HG03432 (cell line): Measurements from ENCODE around the gene ASPSCR1.

Source experiments
- ATAC-seq: cut with Tn5 transposase; IDR thresholded peaks from one replicate; pipeline ENCODE4 v1.9.1; 2021; ENCODE audit warnings: mild to moderate bottlenecking, moderate library complexity; ENCODE audit not compliant: unreplicated experiment

ASPSCR1 gene

GRCh38 chr17:82053130-82053529, 75.7 kb downstream of the ASPSCR1 start:
- no peak for ATAC-seq

DNA sequence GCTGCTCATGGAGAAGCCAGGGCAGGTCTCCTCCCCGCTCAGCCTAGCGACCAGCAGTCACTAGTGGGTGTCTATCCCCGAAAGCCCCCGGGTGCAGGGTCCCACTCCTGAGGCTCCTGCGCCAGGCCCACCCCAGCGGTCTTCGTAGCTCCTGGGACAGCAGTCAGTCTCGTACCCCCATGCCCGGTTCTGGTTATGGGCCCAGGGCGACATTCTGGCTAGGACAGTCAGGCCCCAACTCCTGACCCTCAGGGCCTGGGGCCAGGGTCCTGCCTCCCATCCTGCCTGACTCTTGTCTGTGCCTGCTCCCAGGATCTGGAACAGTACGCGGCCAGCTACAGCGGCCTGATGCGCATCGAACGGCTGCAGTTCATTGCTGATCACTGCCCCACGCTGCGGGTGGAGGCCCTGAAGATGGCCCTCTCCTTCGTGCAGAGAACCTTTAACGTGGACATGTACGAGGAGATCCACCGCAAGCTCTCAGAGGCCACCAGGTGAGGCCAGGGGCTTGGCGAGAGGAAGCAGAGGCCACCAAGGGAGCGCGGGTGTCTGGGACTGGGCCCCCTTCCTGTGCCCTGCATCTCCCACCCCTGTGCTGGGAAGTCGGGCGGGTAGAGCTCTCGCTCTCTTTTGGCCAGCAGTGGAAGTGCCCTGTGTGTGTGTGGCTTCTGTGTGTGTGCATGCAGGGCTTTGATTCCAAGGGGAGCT, 76.3 kb downstream of the ASPSCR1 start:
- no peak for ATAC-seq

DNA sequence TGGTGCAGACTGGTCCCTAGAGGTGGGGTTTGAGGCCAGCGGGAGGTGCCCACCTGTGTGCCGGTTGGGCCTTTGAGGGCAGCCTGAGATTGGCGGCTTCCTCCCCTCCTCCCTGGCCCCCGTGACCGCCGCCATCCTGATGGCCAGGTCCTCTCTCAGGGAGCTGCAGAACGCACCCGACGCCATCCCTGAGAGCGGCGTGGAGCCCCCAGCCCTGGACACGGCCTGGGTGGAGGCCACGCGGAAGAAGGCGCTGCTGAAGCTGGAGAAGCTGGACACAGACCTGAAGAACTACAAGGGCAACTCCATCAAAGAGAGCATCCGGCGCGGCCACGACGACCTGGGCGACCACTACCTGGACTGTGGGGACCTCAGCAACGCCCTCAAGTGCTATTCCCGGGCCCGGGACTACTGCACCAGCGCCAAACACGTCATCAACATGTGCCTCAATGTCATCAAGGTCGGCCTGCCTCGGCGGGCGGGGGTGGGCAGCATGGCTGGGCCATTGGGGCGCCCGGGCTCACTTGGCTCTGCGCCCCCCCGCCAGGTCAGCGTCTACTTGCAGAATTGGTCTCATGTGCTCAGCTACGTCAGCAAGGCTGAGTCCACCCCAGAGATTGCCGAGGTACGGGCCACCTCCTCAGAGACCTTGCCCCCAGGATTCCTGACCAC, 77.1 kb downstream of the ASPSCR1 start:
- ATAC-seq = no peak

- no peak for ATAC-seq
These were observed 77.9 kb downstream of the ASPSCR1 start for GRCh38 chr17:82055023-82055964.

GRCh38 chr17:82055965-82056728, 78.7 kb downstream of the ASPSCR1 start:
- no peak for ATAC-seq

DNA sequence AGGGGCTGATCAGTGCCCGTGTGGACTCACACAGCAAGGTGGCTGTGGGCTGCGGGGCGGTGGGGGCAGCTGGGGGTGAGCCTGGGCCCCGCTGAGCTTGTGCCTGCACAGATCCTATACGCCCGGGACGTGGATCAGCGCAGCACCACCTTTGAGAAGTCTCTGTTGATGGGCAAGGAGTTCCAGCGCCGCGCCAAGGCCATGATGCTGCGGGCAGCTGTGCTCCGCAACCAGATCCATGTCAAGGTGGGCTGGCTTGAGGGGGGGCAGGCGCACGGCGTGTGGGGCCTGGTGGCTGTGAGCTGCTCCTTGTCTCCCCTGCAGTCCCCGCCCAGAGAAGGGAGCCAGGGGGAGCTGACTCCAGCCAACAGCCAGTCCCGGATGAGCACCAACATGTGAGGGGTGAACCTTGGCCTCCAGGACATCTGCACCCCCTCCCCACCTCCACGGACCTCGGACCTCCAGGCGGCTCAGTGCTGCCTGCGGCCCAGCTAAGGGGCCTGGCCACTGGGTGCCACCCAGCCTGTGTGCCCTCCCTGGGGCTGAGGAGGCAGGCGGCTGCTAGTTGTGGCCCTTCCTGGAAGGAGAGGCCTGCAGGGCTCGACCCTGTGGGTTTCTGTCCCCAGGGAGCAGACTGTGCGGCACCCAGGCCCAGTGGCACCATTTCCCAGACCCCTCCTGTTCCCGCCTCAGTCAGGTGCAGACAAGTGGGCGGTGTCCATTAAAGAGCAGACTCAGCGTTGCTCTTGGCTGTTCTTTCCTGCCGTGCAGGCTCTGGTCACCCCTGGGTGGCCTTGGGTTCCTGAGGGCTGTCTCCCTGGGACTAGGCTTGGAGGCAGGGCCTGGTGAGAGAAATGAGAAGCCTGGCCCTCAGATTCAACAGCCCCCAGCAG, 79.5 kb downstream of the ASPSCR1 start:
- ATAC-seq = no peak

DNA sequence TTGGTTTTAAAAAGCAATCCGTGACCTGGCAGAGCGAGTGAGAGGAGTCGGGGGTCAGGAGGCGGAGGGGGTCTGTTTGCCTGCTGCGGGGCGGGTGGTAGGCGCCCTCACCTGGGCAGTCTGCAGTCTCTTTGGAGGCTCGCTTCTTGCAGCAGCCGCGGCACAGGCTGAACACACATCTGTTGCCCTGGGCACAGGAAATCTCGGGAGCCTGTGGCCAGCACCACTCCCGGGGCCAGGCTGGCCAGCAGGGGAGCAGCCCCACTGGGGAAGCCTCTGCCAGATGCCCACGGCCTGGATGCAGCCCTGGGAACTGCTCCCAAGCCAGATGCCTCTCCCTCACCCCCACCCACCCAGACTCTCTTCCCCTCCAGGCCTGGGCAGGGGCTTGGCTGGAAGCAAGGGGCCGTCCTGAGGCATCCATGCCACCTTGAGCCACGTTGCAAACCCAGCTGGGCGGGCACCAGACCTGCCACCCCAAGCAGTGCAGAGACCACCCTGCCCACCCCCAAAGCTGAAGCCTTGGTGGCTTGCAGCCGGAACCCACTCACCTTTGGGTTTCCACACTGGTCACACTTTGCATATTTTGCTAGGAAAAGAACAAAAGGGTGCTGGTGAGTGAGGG, 80.9 kb downstream of the ASPSCR1 start:
- no peak for ATAC-seq

- no peak for ATAC-seq
These were observed 81.4 kb downstream of the ASPSCR1 start for GRCh38 chr17:82058855-82059249.

GRCh38 chr17:82059272-82060000, 82.0 kb downstream of the ASPSCR1 start:
- no peak for ATAC-seq

- no peak for ATAC-seq
These were observed 82.6 kb downstream of the ASPSCR1 start for GRCh38 chr17:82060001-82060380.

- ATAC-seq = no peak
These were observed 83.2 kb downstream of the ASPSCR1 start for GRCh38 chr17:82060614-82061013.

DNA sequence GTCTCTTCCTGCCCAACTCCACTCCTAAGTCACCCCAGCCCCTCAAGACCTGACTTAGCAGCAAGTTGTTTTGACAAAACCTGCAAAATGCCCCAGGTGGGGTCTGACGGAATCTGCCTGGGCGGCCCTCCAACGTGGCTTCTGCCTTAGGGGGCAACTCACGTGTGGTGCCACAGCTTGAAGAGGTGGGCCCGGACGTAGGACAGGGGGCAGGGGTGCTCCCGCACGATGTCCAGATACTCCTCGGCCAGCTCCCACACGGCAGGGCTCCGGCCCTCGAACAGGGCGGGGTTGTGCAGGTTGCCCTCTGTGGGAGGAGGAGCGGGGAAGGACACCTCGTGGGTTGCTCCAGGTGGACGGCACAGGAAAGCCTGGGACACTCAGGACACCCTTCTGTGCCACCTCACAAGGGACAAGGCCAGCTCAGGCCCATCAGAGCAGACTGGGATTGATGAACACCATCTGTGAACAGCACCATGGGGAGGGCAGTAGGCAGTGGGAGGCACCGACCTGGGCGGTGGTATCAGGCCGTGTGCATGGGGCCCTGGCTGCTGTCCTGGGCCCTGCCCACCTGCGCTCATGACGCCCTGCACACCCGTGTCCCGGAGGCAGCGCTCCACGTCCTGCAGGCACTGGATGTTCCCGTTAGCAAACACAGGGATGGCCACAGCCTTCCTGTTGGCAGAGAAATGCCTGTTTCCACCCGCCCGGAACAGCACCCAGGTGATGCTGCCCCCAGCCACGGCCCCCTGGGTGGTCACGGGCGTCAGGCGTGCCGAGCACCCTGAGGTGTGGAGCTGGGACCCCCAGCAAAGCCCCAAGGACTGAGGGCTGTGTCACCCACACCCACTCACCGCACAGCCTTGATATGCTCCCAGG, 83.9 kb downstream of the ASPSCR1 start:
- no peak for ATAC-seq

GRCh38 chr17:82062076-82062983, 84.9 kb downstream of the ASPSCR1 start:
- no peak for ATAC-seq

GRCh38 chr17:82062984-82063368, 85.5 kb downstream of the ASPSCR1 start:
- ATAC-seq = no peak

- no peak for ATAC-seq
These were observed 86.3 kb downstream of the ASPSCR1 start for GRCh38 chr17:82063424-82064415.
